ENCODE data around the gene KNL1.
A peak's percentile ranks its signal among the peaks of the same experiment; 100 is the strongest.
"Not testable (repeated sequence)": the region's sequence is repeated elsewhere in the genome, so short reads cannot be mapped to it uniquely, and the experiment has no call there.

The KNL1 gene

GRCh38 chr15:40564591-40565332, 29.3 kb upstream of the KNL1 start, which contains the start of gene CCDC32:
Gene CCDC32, minus strand, starts transcription at chr15:40565042. Its CDS starts 2,027 bp downstream, at chr15:40563015.
- no peaks in the 10 kb centered on the region for H3K9me3 ChIP-seq (ENCODE audit: insufficient read depth, low read depth, low read length)
- H3K4me3 ChIP-seq (ENCODE audit: low read length) = peak within 1 kb of the TSS; percentile 91
- H3K36me3 ChIP-seq (ENCODE audit: insufficient read depth, low read depth, low read length) = no peaks in the 10 kb centered on the region
- H3K27ac ChIP-seq (ENCODE audit: low read length) = no peak within 1 kb of the TSS
- H3K27me3 ChIP-seq (ENCODE audit: insufficient read depth, low read length) = no peaks in the 10 kb centered on the region
- H3K4me1 ChIP-seq (ENCODE audit: insufficient read depth, low read length) = no peaks in the 10 kb centered on the region
- peak within 1 kb of the TSS; percentile 84; the same call in 1 of the 2 replicates for H3K9ac ChIP-seq (ENCODE audit: low read depth, low read length)

- H3K27ac ChIP-seq (ENCODE audit: low read length) = no peak overlapping the region
- H3K4me1 ChIP-seq (ENCODE audit: insufficient read depth, low read length) = peaks cover 5% of the 10 kb centered on the region; the same call in 1 of the 2 replicates
- H3K27me3 ChIP-seq (ENCODE audit: insufficient read depth, low read length) = no peaks in the 10 kb centered on the region
- peak overlapping the region; percentile 17; the same call in 1 of the 2 replicates for H3K9ac ChIP-seq (ENCODE audit: low read depth, low read length)
- peak overlapping the region; percentile 91 for H3K4me3 ChIP-seq (ENCODE audit: low read length)
- no peaks in the 10 kb centered on the region for H3K36me3 ChIP-seq (ENCODE audit: insufficient read depth, low read depth, low read length)
- no peaks in the 10 kb centered on the region for H3K9me3 ChIP-seq (ENCODE audit: insufficient read depth, low read depth, low read length)
Observed at GRCh38 chr15:40565333-40566238, 28.5 kb upstream of the KNL1 start.

DNA sequence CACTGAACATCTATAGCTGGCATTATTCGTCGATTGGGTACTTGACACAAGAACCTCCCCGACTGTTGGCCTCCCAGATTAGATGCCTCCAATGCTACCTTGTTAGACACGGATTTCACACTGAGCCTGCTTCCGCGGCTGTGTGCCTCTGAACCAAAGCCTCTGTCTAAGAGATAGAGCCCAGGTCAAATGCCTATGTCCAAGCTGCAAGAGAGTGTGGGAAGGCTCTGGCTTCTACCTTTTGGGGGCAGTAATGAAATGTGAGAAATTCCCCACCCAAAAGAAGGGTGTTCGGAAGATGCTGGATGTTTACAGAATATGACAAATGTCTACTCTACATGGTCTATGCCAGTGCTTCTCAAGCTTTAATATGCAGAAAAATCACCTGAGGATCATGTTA, 26.9 kb upstream of the KNL1 start:
- Histone ChIP-seq H3K9me3 (ENCODE audit: insufficient read depth, low read depth, low read length) (no peaks in the 10 kb centered on the region), H3K4me1 (ENCODE audit: insufficient read depth, low read length) (peaks cover 5% of the 10 kb centered on the region; the same call in 1 of the 2 replicates), H3K27ac (ENCODE audit: low read length) (no peak overlapping the region), H3K9ac (ENCODE audit: low read depth, low read length) (no peak overlapping the region), H3K27me3 (ENCODE audit: insufficient read depth, low read length) (no peaks in the 10 kb centered on the region), H3K36me3 (ENCODE audit: insufficient read depth, low read depth, low read length) (peaks cover 9% of the 10 kb centered on the region), H3K4me3 (ENCODE audit: low read length) (no peak overlapping the region)

- H3K36me3 ChIP-seq (ENCODE audit: insufficient read depth, low read depth, low read length) = peaks cover 30% of the 10 kb centered on the region
- peak within 1 kb of the TSS; percentile 36 for H3K27ac ChIP-seq (ENCODE audit: low read length)
- H3K4me1 ChIP-seq (ENCODE audit: insufficient read depth, low read length) = peaks cover 5% of the 10 kb centered on the region; the same call in 1 of the 2 replicates
- H3K9me3 ChIP-seq (ENCODE audit: insufficient read depth, low read depth, low read length) = no peaks in the 10 kb centered on the region
- peak within 1 kb of the TSS; percentile 89; the same call in 1 of the 2 replicates for H3K9ac ChIP-seq (ENCODE audit: low read depth, low read length)
- H3K4me3 ChIP-seq (ENCODE audit: low read length) = peak within 1 kb of the TSS; percentile 96
- H3K27me3 ChIP-seq (ENCODE audit: insufficient read depth, low read length) = no peaks in the 10 kb centered on the region
Observed at GRCh38 chr15:40569129-40569953, 24.7 kb upstream of the KNL1 start, which contains the start of gene RPUSD2. Gene RPUSD2, plus strand, starts transcription at chr15:40569299. Its CDS starts 39 bp downstream, at chr15:40569338.

DNA sequence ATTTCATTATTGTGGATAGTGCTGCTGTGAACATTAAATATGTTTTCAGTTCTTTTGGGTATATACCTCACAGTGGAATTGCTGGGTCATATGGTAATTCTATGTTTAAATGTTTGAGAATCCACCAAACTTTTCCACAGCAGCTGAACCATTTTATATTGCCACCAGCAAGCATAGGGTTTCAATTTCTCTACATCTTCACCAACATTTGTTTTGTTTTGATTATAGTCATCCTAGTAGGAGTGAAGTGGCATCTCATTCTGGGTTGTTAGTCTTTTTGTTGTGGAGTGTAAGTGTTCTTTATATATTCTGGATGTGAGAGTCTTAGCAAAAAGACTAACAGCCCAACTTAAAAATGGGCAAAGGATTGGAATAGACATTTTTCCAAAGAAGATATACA, 18.9 kb upstream of the KNL1 start:
- H3K4me1 ChIP-seq (ENCODE audit: insufficient read depth, low read length) = peaks cover 3% of the 10 kb centered on the region; the same call in 1 of the 2 replicates
- H3K27ac ChIP-seq (ENCODE audit: low read length) = no peak overlapping the region
- H3K9me3 ChIP-seq (ENCODE audit: insufficient read depth, low read depth, low read length) = no peaks in the 10 kb centered on the region
- no peaks in the 10 kb centered on the region for H3K27me3 ChIP-seq (ENCODE audit: insufficient read depth, low read length)
- no peak overlapping the region for H3K4me3 ChIP-seq (ENCODE audit: low read length)
- peaks cover 42% of the 10 kb centered on the region for H3K36me3 ChIP-seq (ENCODE audit: insufficient read depth, low read depth, low read length)
- no peak overlapping the region for H3K9ac ChIP-seq (ENCODE audit: low read depth, low read length)

DNA sequence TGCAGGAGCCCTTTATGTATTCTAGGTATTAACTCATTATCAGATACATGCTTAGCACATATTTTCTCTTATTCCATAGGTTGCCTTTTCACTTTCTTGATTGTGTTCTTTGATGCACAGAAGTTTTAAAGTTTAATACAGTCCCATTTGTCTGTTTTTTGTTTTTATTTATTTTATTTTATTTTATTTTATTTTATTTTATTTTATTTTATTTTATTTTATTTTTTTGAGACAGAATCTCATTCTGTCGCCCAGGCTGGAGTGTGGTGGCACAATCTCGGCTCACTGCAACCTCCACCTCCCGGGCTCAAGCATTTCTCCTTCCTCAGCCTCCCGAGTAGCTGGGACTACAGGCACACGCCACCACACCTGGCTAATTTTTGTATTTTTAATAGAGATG, 17.1 kb upstream of the KNL1 start:
- H3K4me3 ChIP-seq (ENCODE audit: low read length); H3K27me3 ChIP-seq (ENCODE audit: insufficient read depth, low read length); H3K4me1 ChIP-seq (ENCODE audit: insufficient read depth, low read length); H3K27ac ChIP-seq (ENCODE audit: low read length); H3K9me3 ChIP-seq (ENCODE audit: insufficient read depth, low read depth, low read length); H3K9ac ChIP-seq (ENCODE audit: low read depth, low read length): not testable (repeated sequence)
- peaks cover 34% of the 10 kb centered on the region for H3K36me3 ChIP-seq (ENCODE audit: insufficient read depth, low read depth, low read length)

DNA sequence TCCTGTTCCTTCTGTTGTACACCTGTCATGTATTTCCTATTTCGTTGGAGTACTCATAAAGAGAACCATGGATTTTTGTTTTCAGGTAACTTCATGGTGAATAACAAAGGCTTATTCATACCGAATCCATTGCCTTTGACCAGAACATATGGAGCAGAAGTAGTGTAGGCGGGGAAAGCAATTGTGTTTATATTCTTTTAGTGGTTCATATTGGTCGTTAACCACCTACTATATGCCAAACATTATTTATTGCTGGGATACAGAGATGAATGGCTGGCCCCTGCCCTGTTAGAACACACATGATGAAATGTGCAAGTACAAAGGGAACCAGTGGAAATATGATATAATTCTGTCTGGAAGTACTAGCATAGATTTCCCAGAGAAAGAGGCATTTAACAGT, 15.2 kb upstream of the KNL1 start:
- H3K27ac ChIP-seq (ENCODE audit: low read length) = no peak overlapping the region
- no peaks in the 10 kb centered on the region for H3K27me3 ChIP-seq (ENCODE audit: insufficient read depth, low read length)
- H3K9me3 ChIP-seq (ENCODE audit: insufficient read depth, low read depth, low read length) = no peaks in the 10 kb centered on the region
- H3K36me3 ChIP-seq (ENCODE audit: insufficient read depth, low read depth, low read length) = peaks cover 17% of the 10 kb centered on the region
- H3K4me1 ChIP-seq (ENCODE audit: insufficient read depth, low read length) = no peaks in the 10 kb centered on the region
- H3K9ac ChIP-seq (ENCODE audit: low read depth, low read length) = no peak overlapping the region
- H3K4me3 ChIP-seq (ENCODE audit: low read length) = no peak overlapping the region

DNA sequence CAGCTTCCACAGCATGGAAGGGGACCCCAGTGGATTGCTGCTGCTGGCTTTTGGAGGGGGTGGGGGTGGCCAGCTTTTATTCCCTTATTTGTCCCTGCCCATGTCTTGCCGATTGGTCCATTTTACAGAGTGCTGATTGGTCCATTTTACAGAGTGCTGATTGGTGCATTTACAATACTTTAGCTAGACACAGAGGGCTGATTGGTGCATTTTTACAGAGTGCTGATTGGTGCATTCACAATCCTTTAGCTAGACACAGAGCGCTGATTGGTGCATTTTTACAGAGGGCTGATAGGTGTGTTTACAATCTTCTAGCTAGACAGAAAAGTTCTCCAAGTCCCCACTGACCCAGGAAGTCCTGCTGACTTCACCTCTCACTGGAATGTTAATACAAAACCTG, 12.3 kb upstream of the KNL1 start:
- not testable (repeated sequence) for H3K27me3 ChIP-seq (ENCODE audit: insufficient read depth, low read length); H3K4me3 ChIP-seq (ENCODE audit: low read length); H3K4me1 ChIP-seq (ENCODE audit: insufficient read depth, low read length); H3K9ac ChIP-seq (ENCODE audit: low read depth, low read length); H3K36me3 ChIP-seq (ENCODE audit: insufficient read depth, low read depth, low read length); H3K27ac ChIP-seq (ENCODE audit: low read length); H3K9me3 ChIP-seq (ENCODE audit: insufficient read depth, low read depth, low read length)

- Histone ChIP-seq H3K36me3 (ENCODE audit: insufficient read depth, low read depth, low read length) (no peaks in the 10 kb centered on the region), H3K9me3 (ENCODE audit: insufficient read depth, low read depth, low read length) (no peaks in the 10 kb centered on the region), H3K9ac (ENCODE audit: low read depth, low read length) (no peak overlapping the region), H3K27ac (ENCODE audit: low read length) (no peak overlapping the region), H3K4me1 (ENCODE audit: insufficient read depth, low read length) (no peaks in the 10 kb centered on the region), H3K4me3 (ENCODE audit: low read length) (no peak overlapping the region), H3K27me3 (ENCODE audit: insufficient read depth, low read length) (no peaks in the 10 kb centered on the region)
Observed at GRCh38 chr15:40582726-40583246, 11.3 kb upstream of the KNL1 start.

GRCh38 chr15:40584191-40584590, 9.9 kb upstream of the KNL1 start:
- Histone ChIP-seq H3K27me3 (ENCODE audit: insufficient read depth, low read length) (no peaks in the 10 kb centered on the region), H3K4me1 (ENCODE audit: insufficient read depth, low read length) (no peaks in the 10 kb centered on the region), H3K36me3 (ENCODE audit: insufficient read depth, low read depth, low read length) (no peaks in the 10 kb centered on the region), H3K4me3 (ENCODE audit: low read length) (no peak overlapping the region), H3K27ac (ENCODE audit: low read length) (no peak overlapping the region), H3K9me3 (ENCODE audit: insufficient read depth, low read depth, low read length) (no peaks in the 10 kb centered on the region), H3K9ac (ENCODE audit: low read depth, low read length) (no peak overlapping the region)

- Histone ChIP-seq H3K4me1 (ENCODE audit: insufficient read depth, low read length) (peaks cover 4% of the 10 kb centered on the region; the same call in 1 of the 2 replicates), H3K27me3 (ENCODE audit: insufficient read depth, low read length) (no peaks in the 10 kb centered on the region), H3K36me3 (ENCODE audit: insufficient read depth, low read depth, low read length) (no peaks in the 10 kb centered on the region), H3K9ac (ENCODE audit: low read depth, low read length) (no peak overlapping the region), H3K4me3 (ENCODE audit: low read length) (no peak overlapping the region), H3K9me3 (ENCODE audit: insufficient read depth, low read depth, low read length) (no peaks in the 10 kb centered on the region), H3K27ac (ENCODE audit: low read length) (no peak overlapping the region)
Observed at GRCh38 chr15:40590667-40591050, 3.4 kb upstream of the KNL1 start.

Data from iPS-20b (cell line).